Upper lobe of left lung (tissue), 6 donors: ENCODE results near the gene ISL1. TPM values are rescaled to one million over a fixed set of nuclear protein-coding genes. Genes with fewer than 3 reads are reported as not detected.

Experiments
- ATAC-seq, 2 donors: fragments of 200-7000 bp; cut with Tn5 transposase; one replicate each; pipeline ENCODE4 v1.9.1; 2022; ENCODE audit warnings: mild to moderate bottlenecking in 2 of 2, moderate library complexity in 2 of 2; ENCODE audit not compliant: low FRiP score in 2 of 2
- DNase-seq, 2 donors: peaks; one replicate each; pipeline ENCODE4 v3.0.0-alpha.2; 2019 to 2020
- H3K27ac ChIP-seq, 4 donors: fragments of 200-600 bp; sonication (generic); one replicate each; pipeline ENCODE4 v1.5.1; 2016 to 2019
- H3K27me3 ChIP-seq, 4 donors: fragments of 200-600 bp; sonication (generic); one replicate each; pipeline ENCODE4 v1.5.1; 2017 to 2019
- H3K36me3 ChIP-seq, 4 donors: fragments of 200-600 bp; sonication (generic); one replicate each; pipeline ENCODE4 v1.5.1; 2016 to 2019
- H3K4me1 ChIP-seq, 4 donors: fragments of 200-600 bp; sonication (generic); one replicate each; pipeline ENCODE4 v1.5.1; 2018 to 2019
- H3K4me3 ChIP-seq, 4 donors: fragments of 200-600 bp; sonication (generic); one replicate each; pipeline ENCODE4 v1.5.1; 2017 to 2019; ENCODE audit warnings: mild to moderate bottlenecking in 2 of 4, moderate library complexity in 1 of 4
- H3K9me3 ChIP-seq, 4 donors: fragments of 200-600 bp; sonication (generic); one replicate each; pipeline ENCODE4 v1.5.1; 2018 to 2019
- EP300 ChIP-seq, 4 donors: sonication (generic); formaldehyde crosslinking; IDR thresholded peaks; one replicate each; pipeline ENCODE4 v1.5.1; 2017; ENCODE audit warnings: antibody characterized with exemption in 4 of 4, control low read depth in 2 of 4
- POLR2A ChIP-seq, 4 donors: fragments of 450-650 bp; IDR thresholded peaks; one replicate each; pipeline ENCODE4 v1.5.1; 2016 to 2017; ENCODE audit warnings: antibody characterized with exemption in 4 of 4, mild to moderate bottlenecking in 2 of 4
- POLR2AphosphoS5 ChIP-seq, 2 donors: sonication (generic); formaldehyde crosslinking; IDR thresholded peaks; one replicate each; pipeline ENCODE4 v1.5.1; 2017; ENCODE audit warnings: antibody characterized with exemption in 2 of 2
- WGBS, 2 donors: methylation state at CpG; one replicate each; pipeline ENCODE4 v1.1.5; 2017 to 2018; 5-methylcytosine and 5-hydroxymethylcytosine counted together
- total RNA-seq, 6 donors: library from RNA; depleted of rRNA in 4 of 6; stranded (reverse); fragments of >200 nt in 4 of 6; gene quantifications; one replicate each; pipeline versions ENCODE4 v1.1.0 to v1.2.1, GENCODE V29; 2016 to 2021
- TF ChIP-seq, protein P1 (sequence below), 6 experiments: fragments of 450-650 bp in 4 of 6; fragments of 200-600 bp in 2 of 6; sonication (generic) in 2 of 6; IDR thresholded peaks; one replicate each; pipeline ENCODE4 v1.5.1; 2016 to 2019; ENCODE audit warnings: antibody characterized with exemption in 6 of 6
- donor health status: DM: no; HTN: no; CAD: no; lungs with moderate emphysema.
- donor health status: DM: no; HTN: yes; CAD: no; lungs with severe emphysema.

The ISL1 gene
- total RNA-seq, 6 donors from 2014 or later: not detected

- Histone ChIP-seq H3K9me3 (no peaks in the 10 kb centered on the region), H3K27me3 (peaks cover 2 to 59% (median 27%) of the 10 kb centered on the region in 4 donors), H3K4me1 (peaks cover 12 to 29% (median 16%) of the 10 kb centered on the region in 4 donors), H3K4me3 (peak overlapping the region in 3 of 4 donors; percentile 4 to 25 (median 21)), H3K36me3 (no peaks in the 10 kb centered on the region), H3K27ac (no peak overlapping the region)
- ATAC-seq: no peak
- WGBS, 2 donors: 3 to 8% methylated on average over 6 to 13 of the region's 17 CpGs
- DNase-seq: no peak
- TF ChIP-seq EP300 (IDR thresholded peaks at IDR 0.05) (no peak), POLR2A (IDR thresholded peaks at IDR 0.05) (no peak), POLR2AphosphoS5 (IDR thresholded peaks at IDR 0.05) (no peak)
- TF ChIP-seq, protein P1, sequence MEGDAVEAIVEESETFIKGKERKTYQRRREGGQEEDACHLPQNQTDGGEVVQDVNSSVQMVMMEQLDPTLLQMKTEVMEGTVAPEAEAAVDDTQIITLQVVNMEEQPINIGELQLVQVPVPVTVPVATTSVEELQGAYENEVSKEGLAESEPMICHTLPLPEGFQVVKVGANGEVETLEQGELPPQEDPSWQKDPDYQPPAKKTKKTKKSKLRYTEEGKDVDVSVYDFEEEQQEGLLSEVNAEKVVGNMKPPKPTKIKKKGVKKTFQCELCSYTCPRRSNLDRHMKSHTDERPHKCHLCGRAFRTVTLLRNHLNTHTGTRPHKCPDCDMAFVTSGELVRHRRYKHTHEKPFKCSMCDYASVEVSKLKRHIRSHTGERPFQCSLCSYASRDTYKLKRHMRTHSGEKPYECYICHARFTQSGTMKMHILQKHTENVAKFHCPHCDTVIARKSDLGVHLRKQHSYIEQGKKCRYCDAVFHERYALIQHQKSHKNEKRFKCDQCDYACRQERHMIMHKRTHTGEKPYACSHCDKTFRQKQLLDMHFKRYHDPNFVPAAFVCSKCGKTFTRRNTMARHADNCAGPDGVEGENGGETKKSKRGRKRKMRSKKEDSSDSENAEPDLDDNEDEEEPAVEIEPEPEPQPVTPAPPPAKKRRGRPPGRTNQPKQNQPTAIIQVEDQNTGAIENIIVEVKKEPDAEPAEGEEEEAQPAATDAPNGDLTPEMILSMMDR (IDR thresholded peaks at IDR 0.05): no peak
Observed at GRCh38 chr5:51389288-51389576, 6.0 kb downstream of the ISL1 start.

DNA sequence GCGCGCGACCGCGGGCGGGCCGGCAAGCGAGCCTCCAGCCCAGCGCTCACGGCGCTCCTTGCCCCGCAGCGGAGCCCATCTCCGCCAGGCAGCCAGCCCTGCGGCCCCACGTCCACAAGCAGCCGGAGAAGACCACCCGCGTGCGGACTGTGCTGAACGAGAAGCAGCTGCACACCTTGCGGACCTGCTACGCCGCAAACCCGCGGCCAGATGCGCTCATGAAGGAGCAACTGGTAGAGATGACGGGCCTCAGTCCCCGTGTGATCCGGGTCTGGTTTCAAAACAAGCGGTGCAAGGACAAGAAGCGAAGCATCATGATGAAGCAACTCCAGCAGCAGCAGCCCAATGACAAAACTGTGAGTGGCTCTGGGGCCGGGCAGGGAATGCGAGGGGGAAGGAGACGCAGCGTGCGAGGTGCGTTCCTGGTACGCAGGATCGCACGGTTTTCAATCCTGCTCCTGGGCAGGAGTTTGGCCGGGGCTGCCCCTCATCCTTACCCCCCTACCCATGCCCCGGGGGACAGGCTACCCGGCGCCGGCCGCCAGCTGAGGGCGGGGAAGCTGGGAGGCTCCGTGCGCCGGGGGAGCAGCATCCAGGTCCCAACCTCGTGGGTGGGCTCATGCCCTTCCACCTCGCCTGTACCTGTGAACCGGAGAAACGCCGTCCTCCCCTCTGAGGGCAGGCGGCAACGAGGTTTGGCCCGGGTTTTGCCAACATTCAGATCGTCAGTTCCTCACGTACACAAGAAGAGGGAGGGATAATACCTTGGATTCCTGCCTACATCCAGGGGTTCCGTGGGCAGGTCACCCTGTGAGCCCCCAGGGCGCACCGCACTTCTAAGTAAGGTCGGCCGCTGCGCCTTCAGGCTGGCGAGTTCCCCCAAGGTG lies 6.6 kb downstream of the ISL1 start:
- peaks cover 12 to 29% (median 16%) of the 10 kb centered on the region in 4 donors for H3K4me1 ChIP-seq
- H3K4me3 ChIP-seq: peak overlapping the region in 3 of 4 donors; percentile 4 to 25 (median 21)

GRCh38 chr5:51391175-51391574 lies 7.9 kb downstream of the ISL1 start:
- H3K27me3 ChIP-seq: peaks cover 2 to 56% (median 24%) of the 10 kb centered on the region in 4 donors

More for the DNA sequence above, 6.6 kb downstream of the ISL1 start:
- TF ChIP-seq POLR2AphosphoS5 (IDR thresholded peaks at IDR 0.05) (no peak), EP300 (IDR thresholded peaks at IDR 0.05) (no peak), POLR2A (IDR thresholded peaks at IDR 0.05) (no peak)
- TF ChIP-seq, protein P1 (IDR thresholded peaks at IDR 0.05): no peak
- H3K27ac ChIP-seq: no peak overlapping the region
- WGBS, 2 donors: 7 to 9% methylated on average over 26 to 31 of the region's 68 CpGs
- peaks cover 2 to 58% (median 27%) of the 10 kb centered on the region in 4 donors for H3K27me3 ChIP-seq
- no peaks in the 10 kb centered on the region for H3K9me3 ChIP-seq
- DNase-seq: peak in 1 of 2 donors; percentile 66
- peak; percentile 32 to 34 for ATAC-seq
- H3K36me3 ChIP-seq: no peaks in the 10 kb centered on the region

GRCh38 chr5:51392689-51393199 lies 9.5 kb downstream of the ISL1 start:
- Histone ChIP-seq H3K27me3 (peaks cover 0 to 43% (median 15%) of the 10 kb centered on the region in 4 donors), H3K4me3 (no peak overlapping the region), H3K36me3 (no peaks in the 10 kb centered on the region), H3K27ac (no peak overlapping the region), H3K9me3 (no peaks in the 10 kb centered on the region), H3K4me1 (peaks cover 8 to 18% (median 8%) of the 10 kb centered on the region in 4 donors)
- ATAC-seq: no peak
- DNase-seq: no peak
- WGBS, 2 donors: 29 to 30% methylated on average over 3 of the region's 3 CpGs
- no peak for TF ChIP-seq POLR2A (IDR thresholded peaks at IDR 0.05)
- TF ChIP-seq EP300 (IDR thresholded peaks at IDR 0.05): no peak
- no peak for TF ChIP-seq POLR2AphosphoS5 (IDR thresholded peaks at IDR 0.05)
- TF ChIP-seq, protein P1 (IDR thresholded peaks at IDR 0.05): no peak

More at GRCh38 chr5:51391175-51391574, 7.9 kb downstream of the ISL1 start:
- no peaks in the 10 kb centered on the region for H3K9me3 ChIP-seq
- H3K4me1 ChIP-seq: peaks cover 12 to 29% (median 16%) of the 10 kb centered on the region in 4 donors
- no peak for TF ChIP-seq POLR2A (IDR thresholded peaks at IDR 0.05)
- no peak for TF ChIP-seq EP300 (IDR thresholded peaks at IDR 0.05)
- no peak for TF ChIP-seq POLR2AphosphoS5 (IDR thresholded peaks at IDR 0.05)
- TF ChIP-seq, protein P1 (IDR thresholded peaks at IDR 0.05): no peak
- no peak for ATAC-seq
- WGBS, 2 donors: 46 to 50% methylated on average over 5 of the region's 5 CpGs
- H3K4me3 ChIP-seq: no peak overlapping the region
- H3K36me3 ChIP-seq: no peaks in the 10 kb centered on the region
- no peak for DNase-seq
- H3K27ac ChIP-seq: no peak overlapping the region
